K562 (cell line): ENCODE measurements around the gene TAF12. TPM values are rescaled to one million over a fixed set of nuclear protein-coding genes. Genes with fewer than 3 reads are reported as not detected.
A peak's percentile ranks its signal among the peaks of the same experiment; 100 is the strongest.

Source experiments
- MNT ChIP-seq, 2 experiments: fragments of 450-650 bp; conservative IDR thresholded peaks; 2 replicates each; pipeline ENCODE4 v1.6.1; 2017; ENCODE audit warnings: mild to moderate bottlenecking in 2 of 2, moderate library complexity in 2 of 2
- SLC30A9 ChIP-seq: fragments of 250-450 bp; sonication (Bioruptor Pico); IDR thresholded peaks from 2 replicates; pipeline ENCODE4 v1.8.0; 2022; ENCODE audit warnings: mild to moderate bottlenecking, moderate library complexity
- STAT5B ChIP-seq: fragments of 250-450 bp; sonication (Bioruptor Pico); IDR thresholded peaks from 2 replicates; pipeline ENCODE4 v1.8.0; 2021; ENCODE audit warnings: mild to moderate bottlenecking, inconsistent platforms
- polyA plus RNA-seq, 8 experiments: library from polyadenylated mRNA; depleted of rRNA in 4 of 8; stranded (reverse) in 5 of 8; unstranded in 3 of 8; fragments of >200 nt; fragmentation: Nextera tagmentation in 2 of 8; fragmentation: Illumina TruSeq in 1 of 8; extraction: Ambion mirVana in 2 of 8; extraction: Trizol in 1 of 8; gene quantifications; 2 replicates each; pipeline versions ENCODE4 v1.2.1 to v1.2.3, GENCODE V29; 2011 to 2014; ENCODE audit warnings: inconsistent platforms in 1 of 8, missing spikeins in 1 of 8
- total RNA-seq, 7 experiments: library from RNA; depleted of rRNA in 6 of 7; stranded (reverse); fragments of >200 nt in 6 of 7; fragmentation: Illumina TruSeq in 2 of 7; extraction: Trizol in 2 of 7; gene quantifications; 2 replicates each; pipeline versions ENCODE4 v1.2.1 to v1.2.3, GENCODE V29; 2011 to 2021; ENCODE audit warnings: low replicate concordance in 1 of 7
- TF ChIP-seq, protein P1 (sequence below): fragments of 200-600 bp; sonication (generic); IDR thresholded peaks from one replicate; pipeline ENCODE4 v1.6.1; 2012; ENCODE audit warnings: mild to moderate bottlenecking, low read depth, low read length, inconsistent platforms

TAF12 gene
- total and polyA plus RNA-seq, 9 of the 15 experiments (the other 6 are each of a cell fraction or from before 2014, with no cell fraction given), result 31.6 to 89.0 (median 50.5) TPM

DNA sequence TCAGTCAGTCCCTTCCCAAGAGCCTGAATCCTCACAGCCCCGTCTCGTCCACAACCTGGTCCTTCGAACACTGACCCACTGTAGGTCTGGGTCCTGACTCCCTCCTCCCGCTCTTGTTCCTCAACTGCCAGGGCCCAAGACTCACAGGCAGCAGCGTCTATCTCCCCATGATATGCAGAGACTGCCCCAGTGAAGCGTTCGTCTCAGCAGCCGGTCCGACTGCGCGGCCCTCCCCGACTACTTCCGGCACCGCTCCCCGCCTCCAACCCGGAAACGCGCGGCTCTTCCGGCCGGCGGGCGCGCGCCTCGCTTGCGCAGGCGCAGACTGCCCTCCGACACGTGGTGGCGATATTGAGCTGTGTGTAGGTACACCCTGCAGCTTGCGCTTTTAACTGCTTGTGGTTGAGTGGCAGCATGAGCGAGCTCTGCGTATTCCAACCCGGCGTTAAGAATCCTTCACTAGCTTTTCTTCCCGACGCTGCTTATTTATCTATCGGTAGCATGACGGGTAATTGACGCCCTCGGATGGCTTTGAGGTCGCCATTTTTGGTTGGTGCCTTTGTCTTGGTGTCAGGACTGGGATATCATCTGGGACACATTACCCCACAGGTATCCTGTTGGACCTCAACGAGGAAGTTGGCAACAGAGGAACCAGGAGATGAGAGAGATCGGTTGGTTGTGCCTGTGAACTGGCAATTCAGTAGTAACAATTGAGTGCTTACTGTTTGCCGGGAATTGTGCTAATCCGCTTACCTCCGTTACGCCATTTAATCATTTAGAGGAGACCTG, at the start of gene TAF12 (continued):
- TF ChIP-seq, protein P1, sequence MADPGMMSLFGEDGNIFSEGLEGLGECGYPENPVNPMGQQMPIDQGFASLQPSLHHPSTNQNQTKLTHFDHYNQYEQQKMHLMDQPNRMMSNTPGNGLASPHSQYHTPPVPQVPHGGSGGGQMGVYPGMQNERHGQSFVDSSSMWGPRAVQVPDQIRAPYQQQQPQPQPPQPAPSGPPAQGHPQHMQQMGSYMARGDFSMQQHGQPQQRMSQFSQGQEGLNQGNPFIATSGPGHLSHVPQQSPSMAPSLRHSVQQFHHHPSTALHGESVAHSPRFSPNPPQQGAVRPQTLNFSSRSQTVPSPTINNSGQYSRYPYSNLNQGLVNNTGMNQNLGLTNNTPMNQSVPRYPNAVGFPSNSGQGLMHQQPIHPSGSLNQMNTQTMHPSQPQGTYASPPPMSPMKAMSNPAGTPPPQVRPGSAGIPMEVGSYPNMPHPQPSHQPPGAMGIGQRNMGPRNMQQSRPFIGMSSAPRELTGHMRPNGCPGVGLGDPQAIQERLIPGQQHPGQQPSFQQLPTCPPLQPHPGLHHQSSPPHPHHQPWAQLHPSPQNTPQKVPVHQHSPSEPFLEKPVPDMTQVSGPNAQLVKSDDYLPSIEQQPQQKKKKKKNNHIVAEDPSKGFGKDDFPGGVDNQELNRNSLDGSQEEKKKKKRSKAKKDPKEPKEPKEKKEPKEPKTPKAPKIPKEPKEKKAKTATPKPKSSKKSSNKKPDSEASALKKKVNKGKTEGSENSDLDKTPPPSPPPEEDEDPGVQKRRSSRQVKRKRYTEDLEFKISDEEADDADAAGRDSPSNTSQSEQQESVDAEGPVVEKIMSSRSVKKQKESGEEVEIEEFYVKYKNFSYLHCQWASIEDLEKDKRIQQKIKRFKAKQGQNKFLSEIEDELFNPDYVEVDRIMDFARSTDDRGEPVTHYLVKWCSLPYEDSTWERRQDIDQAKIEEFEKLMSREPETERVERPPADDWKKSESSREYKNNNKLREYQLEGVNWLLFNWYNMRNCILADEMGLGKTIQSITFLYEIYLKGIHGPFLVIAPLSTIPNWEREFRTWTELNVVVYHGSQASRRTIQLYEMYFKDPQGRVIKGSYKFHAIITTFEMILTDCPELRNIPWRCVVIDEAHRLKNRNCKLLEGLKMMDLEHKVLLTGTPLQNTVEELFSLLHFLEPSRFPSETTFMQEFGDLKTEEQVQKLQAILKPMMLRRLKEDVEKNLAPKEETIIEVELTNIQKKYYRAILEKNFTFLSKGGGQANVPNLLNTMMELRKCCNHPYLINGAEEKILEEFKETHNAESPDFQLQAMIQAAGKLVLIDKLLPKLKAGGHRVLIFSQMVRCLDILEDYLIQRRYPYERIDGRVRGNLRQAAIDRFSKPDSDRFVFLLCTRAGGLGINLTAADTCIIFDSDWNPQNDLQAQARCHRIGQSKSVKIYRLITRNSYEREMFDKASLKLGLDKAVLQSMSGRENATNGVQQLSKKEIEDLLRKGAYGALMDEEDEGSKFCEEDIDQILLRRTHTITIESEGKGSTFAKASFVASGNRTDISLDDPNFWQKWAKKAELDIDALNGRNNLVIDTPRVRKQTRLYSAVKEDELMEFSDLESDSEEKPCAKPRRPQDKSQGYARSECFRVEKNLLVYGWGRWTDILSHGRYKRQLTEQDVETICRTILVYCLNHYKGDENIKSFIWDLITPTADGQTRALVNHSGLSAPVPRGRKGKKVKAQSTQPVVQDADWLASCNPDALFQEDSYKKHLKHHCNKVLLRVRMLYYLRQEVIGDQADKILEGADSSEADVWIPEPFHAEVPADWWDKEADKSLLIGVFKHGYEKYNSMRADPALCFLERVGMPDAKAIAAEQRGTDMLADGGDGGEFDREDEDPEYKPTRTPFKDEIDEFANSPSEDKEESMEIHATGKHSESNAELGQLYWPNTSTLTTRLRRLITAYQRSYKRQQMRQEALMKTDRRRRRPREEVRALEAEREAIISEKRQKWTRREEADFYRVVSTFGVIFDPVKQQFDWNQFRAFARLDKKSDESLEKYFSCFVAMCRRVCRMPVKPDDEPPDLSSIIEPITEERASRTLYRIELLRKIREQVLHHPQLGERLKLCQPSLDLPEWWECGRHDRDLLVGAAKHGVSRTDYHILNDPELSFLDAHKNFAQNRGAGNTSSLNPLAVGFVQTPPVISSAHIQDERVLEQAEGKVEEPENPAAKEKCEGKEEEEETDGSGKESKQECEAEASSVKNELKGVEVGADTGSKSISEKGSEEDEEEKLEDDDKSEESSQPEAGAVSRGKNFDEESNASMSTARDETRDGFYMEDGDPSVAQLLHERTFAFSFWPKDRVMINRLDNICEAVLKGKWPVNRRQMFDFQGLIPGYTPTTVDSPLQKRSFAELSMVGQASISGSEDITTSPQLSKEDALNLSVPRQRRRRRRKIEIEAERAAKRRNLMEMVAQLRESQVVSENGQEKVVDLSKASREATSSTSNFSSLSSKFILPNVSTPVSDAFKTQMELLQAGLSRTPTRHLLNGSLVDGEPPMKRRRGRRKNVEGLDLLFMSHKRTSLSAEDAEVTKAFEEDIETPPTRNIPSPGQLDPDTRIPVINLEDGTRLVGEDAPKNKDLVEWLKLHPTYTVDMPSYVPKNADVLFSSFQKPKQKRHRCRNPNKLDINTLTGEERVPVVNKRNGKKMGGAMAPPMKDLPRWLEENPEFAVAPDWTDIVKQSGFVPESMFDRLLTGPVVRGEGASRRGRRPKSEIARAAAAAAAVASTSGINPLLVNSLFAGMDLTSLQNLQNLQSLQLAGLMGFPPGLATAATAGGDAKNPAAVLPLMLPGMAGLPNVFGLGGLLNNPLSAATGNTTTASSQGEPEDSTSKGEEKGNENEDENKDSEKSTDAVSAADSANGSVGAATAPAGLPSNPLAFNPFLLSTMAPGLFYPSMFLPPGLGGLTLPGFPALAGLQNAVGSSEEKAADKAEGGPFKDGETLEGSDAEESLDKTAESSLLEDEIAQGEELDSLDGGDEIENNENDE, result no peak
- no peak for TF ChIP-seq STAT5B (CRISPR knock-in tag)
- no peak for TF ChIP-seq SLC30A9
- TF ChIP-seq MNT (conservative IDR thresholded peaks at IDR 0.05), result peak; percentile 100
